Upper lobe of left lung (tissue), 6 donors: ENCODE results near the gene ZSCAN1. TPM values are rescaled to one million over a fixed set of nuclear protein-coding genes. Genes with fewer than 3 reads are reported as not detected.

Experiments used
- ATAC-seq, 2 donors: fragments of 200-7000 bp; cut with Tn5 transposase; one replicate each; pipeline ENCODE4 v1.9.1; 2022; ENCODE audit warnings: mild to moderate bottlenecking in 2 of 2, moderate library complexity in 2 of 2; ENCODE audit not compliant: low FRiP score in 2 of 2
- DNase-seq, 2 donors: peaks; one replicate each; pipeline ENCODE4 v3.0.0-alpha.2; 2019 to 2020
- H3K27ac ChIP-seq, 4 donors: fragments of 200-600 bp; sonication (generic); one replicate each; pipeline ENCODE4 v1.5.1; 2016 to 2019
- H3K27me3 ChIP-seq, 4 donors: fragments of 200-600 bp; sonication (generic); one replicate each; pipeline ENCODE4 v1.5.1; 2017 to 2019
- H3K36me3 ChIP-seq, 4 donors: fragments of 200-600 bp; sonication (generic); one replicate each; pipeline ENCODE4 v1.5.1; 2016 to 2019
- H3K4me1 ChIP-seq, 4 donors: fragments of 200-600 bp; sonication (generic); one replicate each; pipeline ENCODE4 v1.5.1; 2018 to 2019
- H3K4me3 ChIP-seq, 4 donors: fragments of 200-600 bp; sonication (generic); one replicate each; pipeline ENCODE4 v1.5.1; 2017 to 2019; ENCODE audit warnings: mild to moderate bottlenecking in 2 of 4, moderate library complexity in 1 of 4
- H3K9me3 ChIP-seq, 4 donors: fragments of 200-600 bp; sonication (generic); one replicate each; pipeline ENCODE4 v1.5.1; 2018 to 2019
- CTCF ChIP-seq, 6 experiments: fragments of 450-650 bp in 4 of 6; fragments of 200-600 bp in 2 of 6; sonication (generic) in 2 of 6; IDR thresholded peaks; one replicate each; pipeline ENCODE4 v1.5.1; 2016 to 2019; ENCODE audit warnings: antibody characterized with exemption in 6 of 6
- EP300 ChIP-seq, 4 donors: sonication (generic); formaldehyde crosslinking; IDR thresholded peaks; one replicate each; pipeline ENCODE4 v1.5.1; 2017; ENCODE audit warnings: antibody characterized with exemption in 4 of 4, control low read depth in 2 of 4
- POLR2A ChIP-seq, 4 donors: fragments of 450-650 bp; IDR thresholded peaks; one replicate each; pipeline ENCODE4 v1.5.1; 2016 to 2017; ENCODE audit warnings: antibody characterized with exemption in 4 of 4, mild to moderate bottlenecking in 2 of 4
- POLR2AphosphoS5 ChIP-seq, 2 donors: sonication (generic); formaldehyde crosslinking; IDR thresholded peaks; one replicate each; pipeline ENCODE4 v1.5.1; 2017; ENCODE audit warnings: antibody characterized with exemption in 2 of 2
- WGBS, 2 donors: methylation state at CpG; one replicate each; pipeline ENCODE4 v1.1.5; 2017 to 2018; 5-methylcytosine and 5-hydroxymethylcytosine counted together
- total RNA-seq, 6 donors: library from RNA; depleted of rRNA in 4 of 6; stranded (reverse); fragments of >200 nt in 4 of 6; gene quantifications; one replicate each; pipeline versions ENCODE4 v1.1.0 to v1.2.1, GENCODE V29; 2016 to 2021
- donor health status: DM: no; HTN: no; CAD: no; lungs with moderate emphysema.
- donor health status: DM: no; HTN: yes; CAD: no; lungs with severe emphysema.

The ZSCAN1 gene
- total RNA-seq, 6 donors from 2014 or later = 0.61 to 2.1 (median 1.4) TPM; not detected in 3

GRCh38 chr19:58089846-58090245 is 56.0 kb downstream of the ZSCAN1 start:
- DNase-seq (peak in 1 of 2 donors; percentile 62), ATAC-seq (no peak)
- TF ChIP-seq EP300 (IDR thresholded peaks at IDR 0.05) (no peak), CTCF (IDR thresholded peaks at IDR 0.05) (no peak), POLR2AphosphoS5 (IDR thresholded peaks at IDR 0.05) (no peak), POLR2A (IDR thresholded peaks at IDR 0.05) (no peak)
- no peak overlapping the region for H3K27ac ChIP-seq
- no peaks in the 10 kb centered on the region for H3K27me3 ChIP-seq
- 95% methylated on average over 4 of the region's 16 CpGs; no CpG with 5 or more reads in 1 of the 2 donors for WGBS, 2 donors
- peaks cover 0 to 73% (median 56%) of the 10 kb centered on the region in 4 donors for H3K9me3 ChIP-seq
- no peak overlapping the region for H3K4me3 ChIP-seq
- H3K4me1 ChIP-seq = no peaks in the 10 kb centered on the region
- H3K36me3 ChIP-seq = peaks cover 0 to 42% (median 27%) of the 10 kb centered on the region in 4 donors

- H3K4me3 ChIP-seq = no peak overlapping the region
- 81 to 82% methylated on average over 6 to 11 of the region's 11 CpGs for WGBS, 2 donors
- H3K36me3 ChIP-seq = peaks cover 0 to 26% (median 14%) of the 10 kb centered on the region in 4 donors
- no peak overlapping the region for H3K27ac ChIP-seq
- TF ChIP-seq POLR2A (IDR thresholded peaks at IDR 0.05) = no peak
- no peak for TF ChIP-seq EP300 (IDR thresholded peaks at IDR 0.05)
- TF ChIP-seq CTCF (IDR thresholded peaks at IDR 0.05) = no peak
- TF ChIP-seq POLR2AphosphoS5 (IDR thresholded peaks at IDR 0.05) = no peak
- ATAC-seq (no peak), DNase-seq (no peak)
- H3K4me1 ChIP-seq = no peaks in the 10 kb centered on the region
- H3K9me3 ChIP-seq = peaks cover 0 to 65% (median 44%) of the 10 kb centered on the region in 4 donors
- no peaks in the 10 kb centered on the region for H3K27me3 ChIP-seq
Measured at GRCh38 chr19:58091251-58091995, 57.6 kb downstream of the ZSCAN1 start.

- 92 to 100% methylated on average over 7 of the region's 7 CpGs for WGBS, 2 donors
- Histone ChIP-seq H3K36me3 (peaks cover 0 to 11% (median 5%) of the 10 kb centered on the region in 4 donors), H3K27ac (no peak overlapping the region), H3K9me3 (peaks cover 0 to 51% (median 32%) of the 10 kb centered on the region in 4 donors), H3K27me3 (no peaks in the 10 kb centered on the region), H3K4me3 (no peak overlapping the region), H3K4me1 (peaks cover 5 to 13% (median 8%) of the 10 kb centered on the region in 4 donors)
- ATAC-seq (no peak), DNase-seq (no peak)
- TF ChIP-seq EP300 (IDR thresholded peaks at IDR 0.05) (no peak), POLR2AphosphoS5 (IDR thresholded peaks at IDR 0.05) (no peak), POLR2A (IDR thresholded peaks at IDR 0.05) (no peak), CTCF (IDR thresholded peaks at IDR 0.05) (no peak)
Measured at GRCh38 chr19:58093071-58093470, 59.2 kb downstream of the ZSCAN1 start.

GRCh38 chr19:58095328-58095727 is 61.5 kb downstream of the ZSCAN1 start:
- Histone ChIP-seq H3K4me3 (no peak overlapping the region), H3K4me1 (peaks cover 6 to 16% (median 10%) of the 10 kb centered on the region in 4 donors), H3K9me3 (peaks cover 0 to 38% (median 26%) of the 10 kb centered on the region in 4 donors), H3K27ac (no peak overlapping the region), H3K27me3 (no peaks in the 10 kb centered on the region), H3K36me3 (no peaks in the 10 kb centered on the region)
- WGBS, 2 donors = 97 to 98% methylated on average over 5 to 10 of the region's 10 CpGs
- DNase-seq (no peak), ATAC-seq (no peak)
- TF ChIP-seq EP300 (IDR thresholded peaks at IDR 0.05) = no peak

GRCh38 chr19:58096884-58097283 is 63.1 kb downstream of the ZSCAN1 start:
- peaks cover 0 to 37% (median 26%) of the 10 kb centered on the region in 4 donors for H3K9me3 ChIP-seq
- peak overlapping the region in 1 of 4 donors; percentile 100 for H3K27ac ChIP-seq
- H3K36me3 ChIP-seq = no peaks in the 10 kb centered on the region
- ATAC-seq (no peak), DNase-seq (no peak)
- H3K4me3 ChIP-seq = peak overlapping the region in 2 of 4 donors; percentile 87 to 99
- 83 to 92% methylated on average over 13 of the region's 13 CpGs for WGBS, 2 donors
- H3K4me1 ChIP-seq = peaks cover 6 to 16% (median 10%) of the 10 kb centered on the region in 4 donors
- no peak for TF ChIP-seq EP300 (IDR thresholded peaks at IDR 0.05)
- TF ChIP-seq POLR2A (IDR thresholded peaks at IDR 0.05) = no peak
- TF ChIP-seq POLR2AphosphoS5 (IDR thresholded peaks at IDR 0.05) = no peak
- TF ChIP-seq CTCF (IDR thresholded peaks at IDR 0.05) = no peak
- no peaks in the 10 kb centered on the region for H3K27me3 ChIP-seq
